A549 (cell line): ENCODE results near the gene ITGA1.

Source experiments
- EP300 ChIP-seq, 2 experiments: fragments of >200 bp; sonication (Bioruptor Twin); formaldehyde crosslinking; IDR thresholded peaks; 2 replicates in 1 of 2; 3 replicates in 1 of 2; pipeline ENCODE4 v1.6.1; 2016 to 2017
- POLR2A ChIP-seq: IDR thresholded peaks from 2 replicates; pipeline ENCODE4 v1.6.1; 2012; ENCODE audit warnings: mild to moderate bottlenecking, low read length
- TF ChIP-seq, protein P1 (sequence below): fragments of >200 bp; sonication (Bioruptor Twin); formaldehyde crosslinking; IDR thresholded peaks from 3 replicates; pipeline ENCODE4 v1.5.1; 2016

DNA sequence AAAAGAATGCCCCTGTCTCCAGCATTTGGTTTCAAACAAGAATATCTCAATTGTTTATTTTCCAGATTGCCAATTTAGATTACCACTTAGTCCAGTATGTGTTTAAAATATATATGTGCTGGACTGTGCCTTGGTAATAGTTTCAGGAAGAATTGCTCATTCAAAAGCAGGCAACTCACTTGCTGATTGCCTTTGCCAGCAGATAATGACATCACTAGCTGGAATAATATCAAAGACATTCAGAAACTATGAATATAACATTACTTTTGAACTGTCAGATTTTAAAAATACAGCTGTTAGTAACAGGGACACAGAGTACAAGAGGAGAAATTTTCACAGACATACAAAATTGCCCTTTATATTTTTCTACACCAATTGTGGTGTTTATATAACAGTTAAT lies 105.4 kb downstream of the ITGA1 start:
- TF ChIP-seq EP300 (IDR thresholded peaks at IDR 0.05) (no peak), POLR2A (no peak)
- TF ChIP-seq, protein P1, sequence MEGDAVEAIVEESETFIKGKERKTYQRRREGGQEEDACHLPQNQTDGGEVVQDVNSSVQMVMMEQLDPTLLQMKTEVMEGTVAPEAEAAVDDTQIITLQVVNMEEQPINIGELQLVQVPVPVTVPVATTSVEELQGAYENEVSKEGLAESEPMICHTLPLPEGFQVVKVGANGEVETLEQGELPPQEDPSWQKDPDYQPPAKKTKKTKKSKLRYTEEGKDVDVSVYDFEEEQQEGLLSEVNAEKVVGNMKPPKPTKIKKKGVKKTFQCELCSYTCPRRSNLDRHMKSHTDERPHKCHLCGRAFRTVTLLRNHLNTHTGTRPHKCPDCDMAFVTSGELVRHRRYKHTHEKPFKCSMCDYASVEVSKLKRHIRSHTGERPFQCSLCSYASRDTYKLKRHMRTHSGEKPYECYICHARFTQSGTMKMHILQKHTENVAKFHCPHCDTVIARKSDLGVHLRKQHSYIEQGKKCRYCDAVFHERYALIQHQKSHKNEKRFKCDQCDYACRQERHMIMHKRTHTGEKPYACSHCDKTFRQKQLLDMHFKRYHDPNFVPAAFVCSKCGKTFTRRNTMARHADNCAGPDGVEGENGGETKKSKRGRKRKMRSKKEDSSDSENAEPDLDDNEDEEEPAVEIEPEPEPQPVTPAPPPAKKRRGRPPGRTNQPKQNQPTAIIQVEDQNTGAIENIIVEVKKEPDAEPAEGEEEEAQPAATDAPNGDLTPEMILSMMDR = no peak
